GM12892 (cell line): ENCODE results near the gene ARAP3.

Experiments
- POLR2A ChIP-seq: IDR thresholded peaks from 2 replicates; pipeline ENCODE4 v1.6.1; 2011; ENCODE audit warnings: low read depth, low read length, control low read depth
- POLR2AphosphoS5 ChIP-seq: IDR thresholded peaks from 2 replicates; pipeline ENCODE4 v1.6.1; 2011; ENCODE audit warnings: low read depth, low read length, control low read depth
- TAF1 ChIP-seq: IDR thresholded peaks from 2 replicates; pipeline ENCODE4 v1.6.1; 2011; ENCODE audit warnings: low read depth, mild to moderate bottlenecking, control low read depth, low read length, borderline replicate concordance

- no peak for TF ChIP-seq POLR2AphosphoS5
- no peak for TF ChIP-seq POLR2A
- TF ChIP-seq TAF1: no peak
Observed at GRCh38 chr5:141691286-141691866, 9.3 kb upstream of the ARAP3 start.
